Activated CD4-positive, CD25-positive, alpha-beta regulatory T cell (primary cell): ENCODE data around the gene NPAS2.

Source experiments
- DNase-seq, 4 experiments: peaks; one replicate each; lab custom pipeline; 2025; lab: John Stamatoyannopoulos, UW

NPAS2 gene

DNA sequence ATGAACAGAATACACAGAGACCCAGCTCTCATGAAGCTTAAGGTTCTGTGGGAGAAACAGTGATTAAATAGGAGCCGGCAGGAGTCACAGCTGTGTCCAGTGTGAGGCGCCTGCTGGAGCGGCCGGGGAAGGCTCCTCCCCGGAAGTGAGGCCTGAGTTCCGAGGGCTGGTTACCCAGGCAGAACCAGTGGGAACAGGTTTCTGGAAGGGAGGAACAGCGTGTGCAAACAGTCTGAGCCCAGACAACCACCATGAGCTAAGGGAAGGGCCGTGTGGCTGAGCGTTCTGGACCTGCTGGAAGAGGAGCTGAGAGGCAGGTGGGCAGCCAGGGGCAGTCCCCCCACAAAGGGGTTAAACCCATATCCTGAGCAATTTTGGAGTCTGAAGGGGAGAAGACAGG is 26.0 kb upstream of the NPAS2 start:
- DNase-seq = no peak

GRCh38 chr2:100796499-100797100 is 23.3 kb upstream of the NPAS2 start:
- DNase-seq = no peak

DNA sequence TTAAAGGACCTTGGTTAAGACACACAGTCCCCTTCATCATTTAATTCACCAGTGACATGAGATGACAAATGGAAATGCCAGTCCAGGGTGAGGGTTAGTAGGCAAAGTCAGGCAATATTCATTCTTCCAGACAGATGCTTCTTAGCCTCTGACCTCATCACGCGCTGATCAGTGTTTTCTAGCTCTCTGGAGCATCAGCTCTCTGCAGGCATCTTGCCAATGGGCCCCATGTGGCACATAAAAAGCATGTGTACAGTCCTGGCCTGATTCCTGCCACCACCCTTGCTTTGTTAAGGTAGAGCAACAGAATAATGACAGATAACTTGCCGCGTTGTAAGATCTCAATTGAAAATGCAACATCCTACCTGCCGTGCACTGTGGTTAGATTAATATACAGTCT is 20.3 kb upstream of the NPAS2 start:
- DNase-seq = no peak

DNA sequence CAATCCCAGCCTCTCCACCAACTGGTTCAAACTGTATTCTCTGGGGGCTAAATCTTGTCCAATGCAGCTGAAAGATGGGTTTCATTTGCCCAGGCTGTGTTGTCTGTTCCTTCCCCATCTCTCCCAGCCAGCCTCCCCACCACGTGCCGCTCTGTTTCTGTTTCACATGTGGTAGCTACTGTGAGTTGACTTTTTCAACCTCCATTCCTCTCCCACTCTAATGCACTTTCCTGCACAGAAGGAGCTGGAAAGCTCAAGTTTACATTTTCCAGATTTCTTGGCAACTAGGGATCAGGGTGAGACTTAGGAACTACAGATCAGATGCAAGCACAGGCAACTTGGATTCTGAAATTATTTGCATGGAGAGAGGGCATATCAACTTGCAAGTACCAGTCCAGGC is 19.0 kb upstream of the NPAS2 start:
- DNase-seq = no peak

DNA sequence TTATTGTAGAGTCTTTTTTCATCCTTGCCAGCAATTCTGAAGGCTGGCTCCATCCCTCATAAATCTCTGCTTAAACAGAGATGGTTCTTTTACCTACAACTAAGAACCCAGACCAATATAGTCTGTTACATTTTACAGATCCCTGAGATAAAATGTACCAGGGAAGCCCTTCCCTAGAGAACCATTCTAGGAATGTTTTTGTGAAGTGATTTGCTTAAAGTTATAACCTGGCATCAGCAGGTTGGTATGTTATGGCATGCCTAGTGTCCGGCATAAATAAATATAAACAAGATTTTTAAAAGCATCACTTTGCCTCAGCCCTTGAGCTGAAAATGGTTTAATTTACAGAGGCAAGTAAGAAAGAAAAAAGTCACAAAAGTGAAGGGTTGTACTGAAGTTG is 18.5 kb upstream of the NPAS2 start:
- no peak for DNase-seq

DNA sequence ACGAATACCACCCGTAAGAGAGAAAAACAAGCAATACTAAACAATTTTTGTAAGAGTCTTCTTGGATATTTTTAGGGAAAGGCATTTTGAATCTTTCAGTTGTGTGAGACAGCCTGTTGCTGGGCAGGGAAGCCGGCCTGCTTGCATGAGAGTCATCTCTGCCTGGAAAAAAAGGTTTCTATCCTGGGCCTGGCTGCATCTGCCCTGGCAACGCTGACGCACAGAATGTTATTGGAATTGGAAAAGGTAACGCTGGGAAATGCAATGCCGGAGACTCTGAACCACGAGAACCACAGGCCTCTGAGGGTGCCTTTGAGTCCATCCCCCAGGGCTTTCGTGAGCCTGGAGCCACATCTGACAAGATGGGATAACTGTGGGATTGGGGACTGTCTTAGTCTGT is 17.9 kb upstream of the NPAS2 start:
- DNase-seq = no peak

DNA sequence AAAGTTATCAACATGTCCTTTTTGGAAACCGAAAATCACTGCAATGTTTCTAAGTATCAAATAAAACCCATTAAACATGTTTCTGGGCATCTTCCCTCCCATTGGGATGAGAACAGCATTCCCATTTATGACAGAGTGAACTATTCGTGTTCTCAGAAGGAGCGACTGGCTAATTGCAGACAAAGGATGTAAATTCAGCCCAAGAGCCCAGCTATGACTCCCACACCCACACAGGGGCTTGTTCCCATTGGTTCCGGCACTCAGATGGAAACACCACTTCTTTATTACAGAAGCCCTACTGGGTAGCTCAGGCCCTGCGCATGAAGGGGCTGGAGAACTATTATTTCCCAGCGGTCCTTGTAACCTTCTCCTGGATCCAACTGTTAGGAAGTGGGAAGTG is 16.6 kb upstream of the NPAS2 start:
- no peak for DNase-seq

DNA sequence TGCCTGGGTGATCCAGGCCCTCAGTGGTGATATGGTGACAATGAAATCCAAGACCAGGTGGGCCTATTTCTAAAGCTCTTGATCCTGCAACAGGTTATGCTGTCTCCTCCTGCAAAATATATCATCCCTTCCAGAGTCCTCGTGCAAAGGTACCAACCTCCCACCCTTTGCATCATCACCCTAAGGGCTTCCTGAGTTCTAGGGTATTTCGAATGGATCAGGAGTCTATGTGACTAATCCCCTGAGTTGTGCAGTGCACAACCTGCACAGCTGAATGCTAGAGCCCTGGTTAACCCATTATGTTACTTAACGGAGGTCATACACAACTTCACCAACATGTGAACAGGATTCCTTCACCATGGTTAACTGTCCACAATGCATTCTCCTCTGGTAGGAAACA is 13.4 kb upstream of the NPAS2 start:
- no peak for DNase-seq

GRCh38 chr2:100807707-100808106 is 12.2 kb upstream of the NPAS2 start:
- no peak for DNase-seq

- DNase-seq = no peak
Observed at GRCh38 chr2:100808582-100808981, 11.4 kb upstream of the NPAS2 start.

- no peak for DNase-seq
Observed at GRCh38 chr2:100809506-100809905, 10.4 kb upstream of the NPAS2 start.

- DNase-seq = no peak
Observed at GRCh38 chr2:100810603-100811145, 9.3 kb upstream of the NPAS2 start.

GRCh38 chr2:100812116-100812515 is 7.8 kb upstream of the NPAS2 start:
- DNase-seq = no peak

DNA sequence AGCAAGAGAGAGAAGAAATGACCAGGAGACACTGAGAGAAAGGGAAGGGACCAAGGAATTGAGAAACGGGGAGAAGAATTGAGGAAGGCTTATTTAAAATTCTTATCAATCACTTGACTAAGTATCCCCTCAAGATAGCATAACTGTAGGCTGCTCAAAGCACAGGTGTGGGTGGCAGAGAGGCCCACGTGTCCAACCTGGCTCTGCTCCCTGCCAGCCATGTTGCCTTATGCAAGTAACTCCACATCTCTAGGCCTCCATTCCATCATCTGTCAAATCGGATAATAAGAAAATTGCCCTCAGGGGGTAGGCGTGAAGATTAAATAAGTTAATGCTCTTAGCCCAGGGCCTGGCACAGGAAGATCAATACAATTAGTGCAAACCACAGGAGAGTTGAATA is 7.4 kb upstream of the NPAS2 start:
- no peak for DNase-seq

DNA sequence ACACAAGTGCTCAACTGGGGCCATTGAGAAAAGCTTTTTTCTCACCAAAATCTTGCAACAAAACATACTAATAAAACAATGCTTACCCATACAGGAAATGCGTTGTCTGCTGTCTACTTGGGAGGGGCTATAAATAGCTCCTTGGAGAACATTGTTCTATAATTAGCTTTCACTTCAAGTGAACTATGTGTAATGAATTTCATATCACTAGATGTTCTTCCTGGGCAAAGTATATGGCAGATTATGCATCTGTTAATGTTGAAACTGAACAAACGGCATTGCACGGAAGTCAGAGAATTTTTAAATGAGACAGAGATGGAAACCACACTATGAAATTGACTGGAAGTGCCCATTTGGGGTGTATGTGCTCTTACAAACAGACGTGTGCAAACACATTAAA is 6.4 kb upstream of the NPAS2 start:
- no peak for DNase-seq

GRCh38 chr2:100814043-100814442 is 5.9 kb upstream of the NPAS2 start:
- no peak for DNase-seq

DNA sequence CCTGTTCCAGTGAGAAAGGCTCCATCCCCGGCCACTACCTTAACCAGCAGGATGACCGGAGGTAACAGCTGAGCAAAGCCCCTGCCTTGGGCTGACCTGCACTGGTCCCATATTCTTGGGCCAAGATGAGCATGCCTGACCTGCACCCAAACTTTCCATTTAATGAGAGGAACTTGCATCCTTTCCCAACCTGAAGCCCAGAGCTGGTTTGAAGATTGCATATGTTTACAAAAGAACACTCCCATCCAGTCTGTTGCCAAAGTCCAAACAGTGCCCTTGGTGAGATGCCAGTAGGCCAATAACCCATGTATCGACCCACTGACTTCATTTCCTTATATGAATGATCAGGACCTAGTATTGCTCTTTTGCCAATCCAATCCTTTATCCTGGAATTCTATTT is 5.5 kb upstream of the NPAS2 start:
- DNase-seq = no peak

- DNase-seq = no peak
Observed at GRCh38 chr2:100817388-100817985, 2.5 kb upstream of the NPAS2 start.

- DNase-seq = no peak
Observed at GRCh38 chr2:100818003-100818605, 1.8 kb upstream of the NPAS2 start.

DNA sequence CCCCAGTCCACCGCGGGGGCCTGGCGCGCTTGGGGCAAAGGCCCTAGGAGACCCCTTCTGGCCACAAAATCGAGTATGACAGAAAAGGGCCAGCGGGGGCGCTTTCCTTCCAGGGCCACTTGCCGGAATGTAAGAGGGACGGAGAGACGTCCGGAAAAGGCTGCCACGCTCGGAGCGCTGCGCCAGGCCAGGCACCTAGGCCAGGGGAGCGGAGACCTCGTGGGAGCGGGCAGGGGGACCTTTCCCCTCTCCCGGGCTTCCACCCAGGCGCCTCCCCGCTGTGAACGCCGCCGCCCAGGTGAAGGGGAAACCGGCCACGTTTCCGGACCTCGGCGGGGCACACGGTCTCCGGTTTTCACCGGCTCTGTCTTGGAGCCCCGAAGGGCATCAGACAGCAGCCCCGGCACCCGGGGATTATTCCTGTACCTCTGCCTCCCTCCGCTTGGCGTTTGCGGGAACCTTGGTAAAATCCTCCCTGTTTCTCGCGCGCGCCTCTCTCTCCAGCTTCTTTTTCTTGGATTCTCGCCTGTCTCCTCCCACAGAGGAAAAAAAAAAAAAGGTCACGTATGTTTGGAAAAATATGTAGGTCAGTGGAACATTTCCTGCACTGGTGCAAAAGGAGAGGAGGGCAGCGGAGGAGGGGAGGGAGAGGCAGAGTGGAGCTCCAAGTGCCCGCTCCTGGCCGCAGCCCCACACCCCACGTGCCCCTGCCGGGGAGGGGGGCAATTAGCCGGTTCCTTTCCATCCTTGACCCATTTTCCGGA is 1.2 kb upstream of the NPAS2 start:
- DNase-seq = no peak

DNA sequence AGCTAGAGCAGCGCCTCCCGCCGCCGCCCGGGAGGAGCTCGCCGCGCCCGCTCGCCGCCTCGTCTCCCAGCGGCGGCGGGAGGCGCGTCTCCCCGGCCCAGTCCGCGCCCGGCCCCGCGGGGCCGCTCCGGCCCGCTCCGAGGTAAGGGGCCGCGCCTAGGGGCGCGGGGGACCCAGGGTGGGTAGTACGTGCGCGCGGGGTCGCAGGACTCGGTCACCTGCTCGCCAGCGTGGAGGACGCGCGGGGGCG is 259 bp downstream of the NPAS2 start:
- DNase-seq = no peak

GRCh38 chr2:100820523-100821254 is 750 bp downstream of the NPAS2 start:
- DNase-seq = no peak
